Measurements from ENCODE around the gene RPP40. TPM values are rescaled to one million over a fixed set of nuclear protein-coding genes. Genes with fewer than 3 reads are reported as not detected.

Gene RPP40
- total RNA-seq, 4 donors from 2014 or later: 12.3 to 24.9 (median 16.1) TPM

GRCh38 chr6:4973415-4973814 lies 30.4 kb downstream of the RPP40 start:
- H3K4me3 ChIP-seq: no peak overlapping the region
- H3K27me3 ChIP-seq: no peaks in the 10 kb centered on the region
- H3K9me3 ChIP-seq: no peaks in the 10 kb centered on the region
- H3K4me1 ChIP-seq: peaks cover 0 to 11% (median 0%) of the 10 kb centered on the region in 3 donors
- no peak overlapping the region for H3K27ac ChIP-seq
- no peak for DNase-seq
- 83 to 89% methylated on average over 12 to 13 of the region's 13 CpGs for WGBS, 2 donors
- no peaks in the 10 kb centered on the region for H3K36me3 ChIP-seq
- intact Hi-C loops (cut with DNase I): no loop called here
- TF ChIP-seq, protein P1, sequence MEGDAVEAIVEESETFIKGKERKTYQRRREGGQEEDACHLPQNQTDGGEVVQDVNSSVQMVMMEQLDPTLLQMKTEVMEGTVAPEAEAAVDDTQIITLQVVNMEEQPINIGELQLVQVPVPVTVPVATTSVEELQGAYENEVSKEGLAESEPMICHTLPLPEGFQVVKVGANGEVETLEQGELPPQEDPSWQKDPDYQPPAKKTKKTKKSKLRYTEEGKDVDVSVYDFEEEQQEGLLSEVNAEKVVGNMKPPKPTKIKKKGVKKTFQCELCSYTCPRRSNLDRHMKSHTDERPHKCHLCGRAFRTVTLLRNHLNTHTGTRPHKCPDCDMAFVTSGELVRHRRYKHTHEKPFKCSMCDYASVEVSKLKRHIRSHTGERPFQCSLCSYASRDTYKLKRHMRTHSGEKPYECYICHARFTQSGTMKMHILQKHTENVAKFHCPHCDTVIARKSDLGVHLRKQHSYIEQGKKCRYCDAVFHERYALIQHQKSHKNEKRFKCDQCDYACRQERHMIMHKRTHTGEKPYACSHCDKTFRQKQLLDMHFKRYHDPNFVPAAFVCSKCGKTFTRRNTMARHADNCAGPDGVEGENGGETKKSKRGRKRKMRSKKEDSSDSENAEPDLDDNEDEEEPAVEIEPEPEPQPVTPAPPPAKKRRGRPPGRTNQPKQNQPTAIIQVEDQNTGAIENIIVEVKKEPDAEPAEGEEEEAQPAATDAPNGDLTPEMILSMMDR (IDR thresholded peaks at IDR 0.05): no peak
- TF ChIP-seq POLR2A (IDR thresholded peaks at IDR 0.05): no peak

DNA sequence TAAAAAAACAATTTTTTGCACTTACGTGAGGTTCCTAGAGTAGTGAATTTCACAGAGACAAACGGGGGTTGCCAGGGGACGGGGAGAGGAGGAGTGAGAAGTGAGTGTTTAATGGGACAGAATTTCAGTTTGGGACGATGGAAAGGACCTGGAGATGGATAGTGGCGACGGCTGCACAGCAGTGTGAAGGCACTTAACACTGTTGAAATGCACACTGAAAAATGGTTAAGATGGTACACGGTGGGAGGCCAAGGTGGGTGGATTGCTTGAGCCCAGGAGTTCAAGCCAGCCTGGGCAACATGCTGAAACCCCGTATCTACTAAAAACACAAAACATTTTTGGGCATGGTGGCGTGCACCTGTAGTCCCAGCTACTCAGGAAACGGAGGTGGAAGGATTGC lies 31.4 kb downstream of the RPP40 start:
- no peaks in the 10 kb centered on the region for H3K27me3 ChIP-seq
- DNase-seq: no peak
- no peaks in the 10 kb centered on the region for H3K36me3 ChIP-seq
- H3K4me1 ChIP-seq: peaks cover 0 to 11% (median 0%) of the 10 kb centered on the region in 3 donors
- intact Hi-C loops (cut with DNase I): no loop called here
- H3K27ac ChIP-seq: no peak overlapping the region
- WGBS, 2 donors: 80 to 82% methylated on average over 10 of the region's 10 CpGs
- TF ChIP-seq POLR2A (IDR thresholded peaks at IDR 0.05): no peak
- TF ChIP-seq, protein P1 (IDR thresholded peaks at IDR 0.05): no peak
- no peak overlapping the region for H3K4me3 ChIP-seq
- no peaks in the 10 kb centered on the region for H3K9me3 ChIP-seq

GRCh38 chr6:4971851-4972250 lies 32.0 kb downstream of the RPP40 start:
- H3K4me1 ChIP-seq: peaks cover 0 to 11% (median 0%) of the 10 kb centered on the region in 3 donors
- no peaks in the 10 kb centered on the region for H3K36me3 ChIP-seq
- no peak overlapping the region for H3K27ac ChIP-seq
- DNase-seq: no peak
- intact Hi-C loops (cut with DNase I): no loop called here
- WGBS, 2 donors: 83 to 90% methylated on average over 6 to 7 of the region's 7 CpGs
- no peaks in the 10 kb centered on the region for H3K9me3 ChIP-seq
- no peaks in the 10 kb centered on the region for H3K27me3 ChIP-seq
- no peak overlapping the region for H3K4me3 ChIP-seq
- TF ChIP-seq, protein P1 (IDR thresholded peaks at IDR 0.05): no peak
- TF ChIP-seq POLR2A (IDR thresholded peaks at IDR 0.05): no peak

- H3K4me1 ChIP-seq: peaks cover 0 to 11% (median 0%) of the 10 kb centered on the region in 3 donors
- H3K27ac ChIP-seq: no peak overlapping the region
- no peak for DNase-seq
Observed at GRCh38 chr6:4970739-4971395, 33.0 kb downstream of the RPP40 start.

GRCh38 chr6:4969609-4970285 lies 34.1 kb downstream of the RPP40 start:
- Histone ChIP-seq H3K4me3 (no peak overlapping the region), H3K36me3 (no peaks in the 10 kb centered on the region), H3K9me3 (no peaks in the 10 kb centered on the region), H3K27me3 (no peaks in the 10 kb centered on the region), H3K27ac (no peak overlapping the region), H3K4me1 (peaks cover 0 to 10% (median 0%) of the 10 kb centered on the region in 3 donors)
- DNase-seq: no peak
- intact Hi-C loops (cut with DNase I): no loop called here
- WGBS, 2 donors: 88 to 96% methylated on average over 6 to 8 of the region's 8 CpGs
- TF ChIP-seq, protein P1 (IDR thresholded peaks at IDR 0.05): no peak
- no peak for TF ChIP-seq POLR2A (IDR thresholded peaks at IDR 0.05)

More at GRCh38 chr6:4970739-4971395, 33.0 kb downstream of the RPP40 start:
- H3K27me3 ChIP-seq: no peaks in the 10 kb centered on the region
- TF ChIP-seq, protein P1 (IDR thresholded peaks at IDR 0.05): no peak
- no peak for TF ChIP-seq POLR2A (IDR thresholded peaks at IDR 0.05)
- H3K36me3 ChIP-seq: no peaks in the 10 kb centered on the region
- no peaks in the 10 kb centered on the region for H3K9me3 ChIP-seq
- intact Hi-C loops (cut with DNase I): no loop called here
- WGBS, 2 donors: 25 to 43% methylated on average over 6 to 9 of the region's 9 CpGs
- no peak overlapping the region for H3K4me3 ChIP-seq

All from esophagus squamous epithelium (tissue), 5 donors.